ENCODE data around the gene TMA7. TPM values are rescaled to one million over a fixed set of nuclear protein-coding genes. Genes with fewer than 3 reads are reported as not detected.

Gene TMA7
- total and polyA plus RNA-seq, 9 of the 15 experiments (the other 6 are each of a cell fraction or from before 2014, with no cell fraction given), result 209 to 1,003 (median 486) TPM

DNA sequence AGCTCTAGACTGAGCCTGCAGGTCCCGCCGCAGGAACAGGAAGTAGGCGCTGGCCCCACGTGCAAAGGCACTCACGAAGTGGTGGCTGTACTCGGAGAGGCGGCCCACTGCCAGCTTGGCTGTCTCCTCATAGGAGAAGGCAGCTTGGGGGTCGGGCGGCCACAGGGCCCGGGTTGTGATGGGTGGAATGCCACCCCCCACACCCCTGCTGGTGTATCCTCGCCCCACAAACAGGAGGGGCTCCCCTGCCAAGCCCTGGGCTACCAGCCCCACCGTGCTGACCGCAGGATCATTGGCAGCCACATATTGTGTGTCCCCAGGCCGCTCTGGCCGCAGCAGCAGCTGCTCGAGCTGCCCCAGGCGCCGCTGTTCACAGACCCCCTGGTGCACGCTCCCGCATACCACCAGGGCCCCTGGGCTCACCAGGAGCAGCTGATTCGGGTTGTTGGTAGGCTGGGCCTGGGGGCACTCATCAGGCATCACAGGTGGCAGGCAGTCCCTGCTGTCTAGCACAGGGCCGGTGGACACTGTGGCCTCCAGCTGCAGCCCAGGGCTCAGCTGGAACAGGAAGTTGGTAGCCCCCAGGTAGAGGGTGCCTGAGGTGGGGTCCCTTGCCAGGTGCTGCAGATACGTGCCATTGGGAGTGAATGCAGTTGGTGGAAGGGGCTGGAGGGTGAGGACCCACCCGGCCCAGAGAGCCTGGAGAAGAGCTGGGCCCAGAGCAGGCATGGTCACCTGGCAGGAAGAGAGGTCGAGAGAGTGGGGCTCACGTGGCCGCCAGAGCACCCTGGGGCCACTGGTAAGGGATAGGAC lies 16.0 kb upstream of the TMA7 start:
- TF ChIP-seq MAFK (IDR thresholded peaks at IDR 0.05; ENCODE audit: low read length), result no peak
- TF ChIP-seq NFRKB (IDR thresholded peaks at IDR 0.05; ENCODE audit: low read depth), result no peak
- no peak for TF ChIP-seq RBM25 (IDR thresholded peaks at IDR 0.05; ENCODE audit: low read depth, low read length, severe bottlenecking)
- TF ChIP-seq C11orf30 (IDR thresholded peaks at IDR 0.05; ENCODE audit: low read depth), result no peak
- no peak for TF ChIP-seq NFXL1 (CRISPR knock-in tag; IDR thresholded peaks at IDR 0.05)
- TF ChIP-seq, protein P1, sequence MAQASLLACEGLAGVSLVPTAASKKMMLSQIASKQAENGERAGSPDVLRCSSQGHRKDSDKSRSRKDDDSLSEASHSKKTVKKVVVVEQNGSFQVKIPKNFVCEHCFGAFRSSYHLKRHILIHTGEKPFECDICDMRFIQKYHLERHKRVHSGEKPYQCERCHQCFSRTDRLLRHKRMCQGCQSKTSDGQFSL (CRISPR knock-in tag; IDR thresholded peaks at IDR 0.05), result no peak
- TF ChIP-seq, protein P1 (tag; IDR thresholded peaks at IDR 0.05), result no peak
- POLR2A ChIA-PET, result interaction anchor here (0.9 to 1.4 kb wide), 2 partner anchors 12 to 22 kb away, joined by 3 to 4 read pairs; partner anchors contain the start of gene ATRIP
- DNase-seq (ENCODE audit: extremely low read depth in 1 of 4, low spot score in 3 of 4) (no peak), ATAC-seq (no peak), FAIRE-seq (no peak)
- no peaks in the 10 kb centered on the region for H3K36me3 ChIP-seq (ENCODE audit: control insufficient read depth, insufficient read depth, low read length)
- BruUV-seq (replicated peaks), result no TSS peak
- intact Hi-C loops (cut with micrococcal nuclease) (no loop called here), in situ Hi-C loops (cut with MboI) (no loop called here)
- H3K9me3 ChIP-seq (replicated peaks; ENCODE audit: control insufficient read depth, insufficient read depth, low read depth, low read length), result no peaks in the 10 kb centered on the region
- CTCF ChIA-PET (ENCODE audit: low intra/inter-chr PET ratio), result no interaction called here
- no peaks in the 10 kb centered on the region for H4K20me1 ChIP-seq (replicated peaks; ENCODE audit: control insufficient read depth, insufficient read depth, low read length)
- H2AFZ ChIP-seq (ENCODE audit: low read depth, low read length), result no peak overlapping the region
- H3K4me3 ChIP-seq, result no peak overlapping the region
- H3K27ac ChIP-seq (ENCODE audit: extremely low read depth, low read depth, low read length), result no peak overlapping the region
- no peaks in the 10 kb centered on the region for H3K9me1 ChIP-seq (ENCODE audit: control insufficient read depth, insufficient read depth, low read length)
- H3K27me3 ChIP-seq (ENCODE audit: control insufficient read depth in 2 of 2, insufficient read depth in 2 of 2, low read length in 2 of 2), result no peaks in the 10 kb centered on the region
- no peak overlapping the region for H3K9ac ChIP-seq (ENCODE audit: insufficient read depth in 1 of 2, low read depth in 2 of 2, low read length in 2 of 2)
- H3K4me2 ChIP-seq (ENCODE audit: insufficient read depth, low read length), result no peak overlapping the region
- H3K4me1 ChIP-seq (replicated peaks in 1 of 2; ENCODE audit: control insufficient read depth in 2 of 2, insufficient read depth in 2 of 2, low read length in 2 of 2), result peaks cover 0 to 34% of the 10 kb centered on the region in 2 experiments; a peak in 2 of 5 replicates
- 78% methylated on average over 13 of the region's 27 CpGs for WGBS (ENCODE audit: insufficient coverage, low coverage, missing lambda C conversion rate)
- no peaks in the 10 kb centered on the region; the same call in 2 of the 3 replicates for H3K79me2 ChIP-seq (ENCODE audit: control insufficient read depth, insufficient read depth, low read length)

Measured in K562 (cell line).